DOHH2 (cell line): Measurements from ENCODE around the gene RPRM.

Source experiments
- CTCF ChIP-seq: fragments of 200-600 bp; sonication (generic); IDR thresholded peaks from one replicate; pipeline ENCODE4 v1.5.1; 2014; ENCODE audit warnings: antibody characterized with exemption, mild to moderate bottlenecking, low read depth, low read length; ENCODE audit not compliant: poor library complexity, severe bottlenecking
- EZH2phosphoT487 ChIP-seq: fragments of 200-600 bp; sonication (generic); IDR thresholded peaks from 2 replicates; pipeline ENCODE4 v1.6.1; 2017; ENCODE audit warnings: borderline replicate concordance, mild to moderate bottlenecking, antibody characterized with exemption, low read length, moderate library complexity, mixed read lengths

- TF ChIP-seq CTCF (no peak), EZH2phosphoT487 (no peak)
Observed at GRCh38 chr2:153474407-153474806, 4.2 kb downstream of the RPRM start.
